Neural progenitor cell (in vitro differentiated cells): ENCODE data around the gene TTC19.

Source experiments
- CTCF ChIP-seq: fragments of 200-600 bp; sonication (generic); IDR thresholded peaks from 2 replicates; pipeline ENCODE4 v1.5.1; 2017; ENCODE audit warnings: antibody characterized with exemption, mild to moderate bottlenecking
- EZH2 ChIP-seq: fragments of 200-600 bp; sonication (generic); IDR thresholded peaks from 2 replicates; pipeline ENCODE4 v1.6.1; 2017; ENCODE audit warnings: antibody characterized with exemption, mild to moderate bottlenecking, moderate library complexity
- EZH2phosphoT487 ChIP-seq: fragments of 200-600 bp; sonication (generic); IDR thresholded peaks from 2 replicates; pipeline ENCODE4 v1.6.1; 2017; ENCODE audit warnings: antibody characterized with exemption

- no peak for TF ChIP-seq CTCF
- no peak for TF ChIP-seq EZH2
- TF ChIP-seq EZH2phosphoT487, result no peak
These were observed 17.7 kb upstream of the TTC19 start for GRCh38 chr17:15981646-15982580.
